Dermis blood vessel endothelial cell (primary cell): ENCODE measurements around the gene AKAP17A. TPM values are rescaled to one million over a fixed set of nuclear protein-coding genes. Genes with fewer than 3 reads are reported as not detected.
"Not testable (repeated sequence)": the region's sequence is repeated elsewhere in the genome, so short reads cannot be mapped to it uniquely, and the experiment has no call there.

Source experiments
- DNase-seq: peaks from one replicate; pipeline ENCODE4 v3.0.0; 2010
- total RNA-seq: library from RNA; depleted of rRNA; stranded (reverse); fragments of >200 nt; gene quantifications from 2 replicates; pipeline ENCODE4 v1.2.3, GENCODE V29; 2014

AKAP17A gene
- total RNA-seq, 1 donor from 2014 or later: 36.1 TPM

DNA sequence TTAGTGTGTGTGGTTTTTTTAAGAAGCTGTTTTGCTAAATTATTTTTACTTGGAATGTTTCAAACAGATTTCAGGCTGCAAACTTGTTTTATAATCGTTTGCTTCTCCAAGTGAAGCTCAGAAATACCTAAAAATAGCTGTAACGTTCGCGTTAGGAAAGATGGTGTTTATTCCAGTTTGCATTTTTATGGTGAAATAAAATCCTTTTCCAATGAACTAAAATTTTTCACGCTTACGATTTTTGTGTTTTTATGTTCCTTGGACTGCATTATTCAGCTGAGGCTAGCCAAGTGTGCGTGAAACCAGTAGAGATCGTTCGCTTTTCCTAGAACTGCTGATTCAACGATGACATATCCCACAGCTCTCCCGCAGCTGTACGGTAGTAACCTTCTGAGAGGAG lies 10.9 kb downstream of the AKAP17A start:
- no peak for DNase-seq

DNA sequence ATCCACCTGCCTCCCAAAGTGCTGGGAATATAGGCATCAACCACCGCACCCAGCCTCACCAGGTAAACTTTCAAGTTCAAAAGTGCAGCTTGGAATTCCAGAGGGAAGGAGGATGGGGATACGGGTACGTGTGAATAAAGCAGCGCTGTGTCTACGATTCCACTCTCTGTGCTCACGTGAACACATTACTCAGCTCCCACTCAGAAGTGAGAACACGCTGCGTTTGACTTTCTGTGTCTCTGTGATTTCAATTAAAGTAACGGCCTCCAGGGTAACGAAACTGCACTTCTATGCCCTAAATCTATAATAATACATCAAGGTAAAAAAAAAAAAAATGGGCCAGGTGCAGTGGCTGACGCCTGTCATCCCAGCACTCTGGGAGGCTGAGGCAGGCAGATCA lies 15.1 kb downstream of the AKAP17A start:
- DNase-seq: no peak

DNA sequence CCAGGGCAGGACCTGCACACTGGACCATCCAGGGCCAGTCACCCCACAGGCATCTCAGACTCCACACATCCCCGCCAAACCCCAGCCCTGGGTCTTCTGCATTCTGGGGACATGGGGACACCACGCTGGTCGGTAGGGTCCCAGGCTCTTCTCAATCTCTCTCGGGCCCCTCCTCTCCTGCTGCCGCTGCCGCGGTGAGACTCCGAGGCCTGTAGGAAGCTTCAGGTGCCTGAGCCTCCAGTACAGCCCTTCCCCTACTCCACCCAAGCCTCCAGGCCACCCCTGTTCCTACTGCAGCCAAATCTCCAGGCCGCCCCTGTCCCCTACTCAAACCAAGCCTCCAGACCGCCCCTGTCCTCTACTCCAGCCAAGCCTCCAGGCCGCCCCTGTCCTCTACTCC lies 17.9 kb downstream of the AKAP17A start:
- no peak for DNase-seq

DNA sequence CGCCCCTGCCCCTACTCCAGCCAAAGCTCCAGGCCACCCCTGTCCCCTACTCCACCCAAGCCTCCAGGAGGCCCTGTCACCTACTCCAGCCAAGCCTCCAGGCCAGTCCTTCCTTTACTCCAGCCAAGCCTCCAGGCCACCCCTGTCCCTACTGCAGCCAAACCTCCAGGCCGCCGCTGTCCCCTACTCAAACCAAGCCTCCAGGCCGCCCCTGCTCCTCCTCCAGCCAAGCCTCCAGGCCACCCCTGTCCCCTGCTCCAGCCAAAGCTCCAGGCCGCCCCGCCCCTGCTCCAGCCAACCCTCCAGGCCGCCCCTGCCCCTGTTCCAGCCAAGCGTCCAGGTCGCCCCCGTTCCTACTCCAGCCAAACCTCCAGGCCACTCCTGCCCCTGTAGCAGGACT lies 18.4 kb downstream of the AKAP17A start:
- no peak for DNase-seq

DNA sequence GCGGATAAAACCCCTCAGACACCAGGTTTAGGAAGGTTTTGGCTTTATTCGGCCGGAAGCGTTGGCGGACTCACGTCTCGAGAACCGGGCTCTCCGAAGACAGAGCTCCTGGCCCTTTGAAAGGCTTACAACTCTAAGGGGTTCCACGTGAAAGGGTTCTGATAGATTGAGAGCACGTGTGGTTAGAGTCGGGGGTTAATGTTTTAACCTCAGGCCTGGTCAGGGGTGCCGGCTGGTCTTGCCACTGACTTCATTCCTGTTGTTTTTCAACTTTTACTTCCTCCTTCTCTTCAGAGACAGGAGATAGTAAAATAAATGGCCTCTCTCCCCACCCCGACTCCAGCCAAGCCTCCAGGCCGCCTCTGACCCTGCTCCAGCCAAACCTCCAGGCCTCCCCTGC lies 18.8 kb downstream of the AKAP17A start:
- DNase-seq: no peak

DNA sequence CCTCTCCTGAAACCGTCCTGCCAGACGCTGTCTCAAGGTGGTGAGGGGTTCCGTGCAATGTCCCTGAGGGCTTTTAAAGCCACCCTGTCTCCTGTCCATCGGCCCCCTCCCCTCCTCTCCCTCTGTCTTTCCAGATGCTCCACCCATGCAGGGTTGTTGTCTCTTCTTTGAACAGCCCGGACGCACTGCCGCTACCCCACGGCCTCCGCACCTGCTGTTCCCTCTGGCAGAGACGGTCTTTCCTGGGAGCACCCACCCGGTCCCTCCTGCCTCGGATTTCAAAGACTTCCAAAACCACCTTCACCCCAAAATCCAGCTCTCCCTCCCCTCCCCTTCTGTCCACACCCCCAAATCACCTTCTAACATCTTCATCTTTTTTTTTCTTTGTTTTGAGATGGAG lies 19.3 kb downstream of the AKAP17A start:
- DNase-seq: no peak

DNA sequence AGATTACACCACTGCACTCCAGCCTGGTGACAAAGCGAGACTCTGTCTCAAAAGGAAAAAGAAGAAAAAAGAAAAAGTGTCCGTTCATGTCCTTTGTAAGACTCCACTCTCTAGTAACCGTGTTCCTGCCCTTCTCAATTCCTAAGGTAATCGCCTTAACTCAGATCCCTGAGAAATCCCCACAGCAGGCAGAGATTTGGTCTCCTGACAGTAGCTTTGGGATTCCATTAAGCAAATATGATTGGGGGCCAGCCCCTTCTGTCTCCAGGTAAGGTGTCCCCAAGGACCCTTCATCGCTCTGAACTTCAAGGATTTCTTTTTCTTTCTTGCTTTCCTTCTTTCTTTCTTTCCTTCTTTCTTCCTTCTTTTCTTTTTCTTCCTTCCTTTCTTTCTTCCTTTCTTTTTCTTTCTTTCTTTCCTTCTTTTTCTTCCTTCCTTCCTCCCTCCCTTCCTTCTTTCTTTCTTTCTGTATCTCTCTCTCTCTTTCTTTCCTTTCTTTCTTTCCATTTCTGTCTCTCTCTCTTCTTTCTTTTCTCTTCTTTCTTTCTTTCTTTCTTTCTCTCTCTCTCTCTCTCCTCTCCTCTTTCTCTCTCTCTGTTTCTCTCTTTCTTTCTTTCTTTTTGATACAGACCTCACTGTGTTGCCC lies 21.4 kb downstream of the AKAP17A start:
- DNase-seq: no peak

DNA sequence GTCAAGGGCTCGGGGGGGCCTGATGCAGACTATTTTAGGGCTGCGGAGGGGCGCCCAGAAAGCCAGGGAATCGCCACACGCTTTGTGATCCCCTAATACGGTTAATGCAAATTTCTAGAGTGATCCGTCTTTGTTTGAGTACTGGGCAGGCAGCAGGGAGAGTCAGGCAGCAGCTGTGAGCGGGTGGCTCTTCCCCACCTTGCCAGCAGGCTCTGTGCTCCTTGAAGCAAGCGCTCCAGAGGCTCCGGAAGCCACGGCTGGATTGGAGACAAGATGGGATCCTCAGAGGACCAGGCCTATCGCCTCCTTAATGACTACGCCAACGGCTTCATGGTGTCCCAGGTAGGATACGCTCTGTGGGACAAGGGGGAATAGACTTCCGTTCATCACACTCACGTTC lies 23.5 kb downstream of the AKAP17A start, which contains the start of gene ASMT:
TSS of gene ASMT (plus strand) at position 133 of the 400 bp plus-strand sequence. CDS start at position 274, 141 bp downstream.
- DNase-seq: no peak

DNA sequence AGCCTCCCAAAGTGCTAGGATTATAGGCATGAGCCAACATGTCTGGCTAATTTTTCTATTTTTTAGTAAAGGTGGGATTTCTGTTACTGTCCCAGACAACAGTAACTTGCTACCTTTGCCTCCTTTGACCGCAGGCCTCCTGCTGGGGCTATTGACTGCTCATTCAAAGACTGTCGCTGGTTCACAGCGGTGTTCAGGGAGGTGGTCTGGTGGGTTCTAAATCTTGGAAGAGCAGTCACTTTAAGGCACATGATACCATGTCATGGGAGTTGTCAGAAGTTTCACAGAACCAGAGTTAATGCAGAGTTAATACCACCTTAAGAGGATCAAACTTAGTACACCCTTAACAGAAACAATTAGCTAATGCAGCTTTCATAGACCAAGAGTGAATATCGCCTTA lies 27.3 kb downstream of the AKAP17A start:
- no peak for DNase-seq

DNA sequence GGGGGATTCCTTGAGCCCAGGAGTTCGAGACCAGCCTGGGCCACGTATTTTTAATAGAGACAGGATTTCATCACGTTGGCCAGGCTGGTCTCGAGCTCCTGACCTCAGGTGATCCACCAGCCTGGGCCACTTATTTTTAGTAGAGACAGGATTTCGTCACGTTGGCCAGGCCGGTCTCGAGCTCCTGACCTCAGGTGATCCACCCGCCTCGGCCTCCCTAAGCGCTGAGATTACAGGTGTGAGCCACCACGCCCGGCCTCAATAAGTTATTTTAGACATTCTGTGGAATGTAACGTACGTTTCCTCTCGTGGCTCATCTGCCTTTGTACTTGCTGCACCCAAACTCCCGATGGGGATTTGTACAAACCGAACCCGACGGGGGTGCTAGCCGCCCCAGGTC lies 32.3 kb downstream of the AKAP17A start:
- no peak for DNase-seq

DNA sequence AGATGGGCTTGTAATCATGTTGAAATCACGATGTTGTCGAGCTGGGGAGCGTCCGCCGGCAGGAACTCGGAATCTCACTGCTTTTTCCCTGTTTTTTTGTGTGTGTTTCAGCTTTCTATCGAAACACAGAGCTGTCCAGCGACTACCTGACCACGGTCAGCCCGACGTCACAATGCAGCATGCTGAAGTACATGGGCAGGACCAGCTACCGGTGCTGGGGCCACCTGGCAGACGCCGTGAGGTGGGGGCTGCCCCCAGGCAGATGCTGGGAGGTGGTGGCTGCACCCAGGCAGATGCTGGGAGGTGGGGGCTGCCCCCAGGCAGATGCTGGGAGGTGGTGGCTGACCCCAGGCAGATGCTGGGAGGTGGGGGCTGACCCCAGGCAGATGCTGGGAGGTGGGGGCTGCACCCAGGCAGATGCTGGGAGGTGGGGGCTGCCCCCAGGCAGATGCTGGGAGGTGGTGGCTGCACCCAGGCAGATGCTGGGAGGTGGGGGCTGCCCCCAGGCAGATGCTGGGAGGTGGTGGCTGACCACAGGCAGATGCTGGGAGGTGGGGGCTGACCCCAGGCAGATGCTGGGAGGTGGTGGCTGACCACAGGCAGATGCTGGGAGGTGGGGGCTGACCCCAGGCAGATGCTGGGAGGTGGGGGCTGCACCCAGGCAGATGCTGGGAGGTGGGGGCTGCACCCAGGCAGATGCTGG lies 32.9 kb downstream of the AKAP17A start:
- DNase-seq: not testable (repeated sequence)

DNA sequence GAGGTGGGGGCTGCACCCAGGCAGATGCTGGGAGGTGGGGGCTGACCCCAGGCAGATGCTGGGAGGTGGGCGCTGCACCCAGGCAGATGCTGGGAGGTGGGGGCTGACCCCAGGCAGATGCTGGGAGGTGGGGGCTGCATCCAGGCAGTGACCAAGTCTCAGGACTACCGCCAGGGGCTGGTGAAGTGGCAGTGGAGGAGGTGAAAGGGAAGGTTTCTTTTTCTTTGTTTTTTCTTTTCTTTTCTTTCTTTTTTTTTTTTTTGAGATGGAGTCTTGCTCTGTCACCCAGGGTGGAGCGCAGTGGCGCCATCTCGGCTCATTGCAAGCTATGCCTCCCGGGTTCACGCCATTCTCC lies 33.4 kb downstream of the AKAP17A start:
- DNase-seq: not testable (repeated sequence)

DNA sequence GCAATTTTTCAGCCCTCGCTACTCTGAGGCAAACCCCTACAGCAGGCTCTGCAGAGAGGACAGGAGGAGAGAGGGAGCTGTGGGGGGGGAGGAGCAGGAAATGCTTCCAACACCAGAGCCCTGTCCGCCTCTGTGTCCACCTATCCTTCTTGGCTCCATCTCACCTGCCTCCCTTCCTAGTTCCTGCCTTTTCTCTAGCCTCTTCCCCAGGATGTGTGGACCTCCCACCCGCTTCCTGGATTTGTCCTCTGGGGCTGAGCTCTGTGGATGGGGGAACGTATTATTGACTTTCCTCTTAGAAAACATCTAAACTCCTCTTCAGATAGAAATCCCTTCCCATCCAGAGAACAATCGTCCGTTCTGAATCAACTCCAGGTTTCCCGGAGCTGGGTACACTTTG lies 37.8 kb downstream of the AKAP17A start:
- peak; percentile 17 for DNase-seq

DNA sequence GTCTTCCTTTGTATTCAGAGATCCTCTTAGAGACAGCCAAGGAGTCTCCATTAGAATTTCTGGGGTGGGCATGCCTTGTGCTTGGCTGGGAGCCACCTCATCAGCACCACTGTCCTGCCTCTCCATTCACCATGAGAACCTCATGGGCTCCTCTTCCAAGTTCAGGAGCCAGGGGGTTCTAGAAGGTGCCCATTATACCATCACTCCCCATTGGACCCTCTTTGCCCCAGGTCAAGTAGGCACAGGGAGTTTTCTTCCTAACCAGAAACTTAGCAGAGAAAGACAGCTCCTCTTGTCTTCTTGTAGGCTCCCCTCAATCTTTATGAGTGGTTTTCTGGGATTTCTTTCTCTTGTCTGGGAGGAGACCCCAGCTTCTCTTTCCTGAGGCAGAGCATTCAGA lies 54.6 kb downstream of the AKAP17A start:
- DNase-seq: no peak

DNA sequence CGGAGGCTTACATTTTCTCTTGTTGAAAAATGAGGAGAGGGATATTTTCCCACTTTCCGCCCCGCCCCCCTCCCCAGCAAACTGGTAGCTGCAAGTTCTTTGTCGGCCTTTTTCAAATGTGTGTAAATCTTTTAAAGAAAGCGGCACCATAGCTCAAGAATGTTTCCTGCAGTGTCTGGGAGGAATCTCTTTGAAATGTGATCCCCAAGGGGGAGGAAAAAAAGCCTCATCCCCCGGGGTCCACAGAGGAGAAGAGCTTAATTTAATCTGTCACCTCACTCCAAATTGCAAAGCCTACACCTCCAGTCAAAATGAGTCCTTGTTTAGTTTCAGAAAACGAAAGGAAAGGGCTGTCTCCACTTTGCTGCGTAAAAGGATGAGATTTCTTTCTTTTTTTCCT lies 58.2 kb downstream of the AKAP17A start:
- no peak for DNase-seq

Other genes with a start within 250 kb of the AKAP17A start
- gene SLC25A6, start 199.5 kb upstream of the AKAP17A start, total RNA-seq: 131 and 195 TPM in 2 replicates
- gene ASMTL, start 138.7 kb upstream of the AKAP17A start, total RNA-seq: 9.7 and 12.5 TPM in 2 replicates
- 0.17 and 0.79 TPM in 2 replicates for gene P2RY8, start 54.4 kb upstream of the AKAP17A start, total RNA-seq
- not detected in 2 replicates for gene ASMT, start 23.5 kb downstream of the AKAP17A start, total RNA-seq